Stimulated activated CD4-positive, alpha-beta T cell treated with anti-CD3 and anti-CD28 coated beads, Interleukin-1b, Interleukin-23, amount 100 ng/mL, for 24 hours (primary cell): ENCODE results near the gene CCSER2.

ENCODE experiments used
- DNase-seq, 4 experiments: peaks; one replicate each; pipeline ENCODE4 v3.0.0-alpha.2; 2020; ENCODE audit warnings: low read depth in 4 of 4, low spot score in 1 of 4

Gene CCSER2

DNA sequence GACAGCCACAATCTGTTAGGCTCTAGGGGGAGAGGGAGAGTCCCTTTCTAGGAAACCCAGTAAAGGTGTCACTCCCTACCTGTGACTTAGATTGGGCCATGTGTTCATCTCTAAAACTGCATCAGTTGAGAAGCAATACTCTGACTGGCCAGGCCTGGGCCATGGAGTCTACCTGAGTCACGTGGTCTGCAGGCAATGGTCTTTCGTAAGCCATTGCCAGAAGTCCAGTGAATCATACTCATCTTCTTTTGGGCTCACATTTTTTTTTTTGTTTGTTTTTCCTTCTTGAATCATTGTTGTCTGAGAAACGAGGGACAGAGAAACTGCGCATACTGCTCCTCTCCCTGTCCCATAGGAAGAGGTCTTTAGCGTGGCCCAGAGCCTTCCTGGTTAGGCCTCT is 215.6 kb downstream of the CCSER2 start:
- no peak for DNase-seq

DNA sequence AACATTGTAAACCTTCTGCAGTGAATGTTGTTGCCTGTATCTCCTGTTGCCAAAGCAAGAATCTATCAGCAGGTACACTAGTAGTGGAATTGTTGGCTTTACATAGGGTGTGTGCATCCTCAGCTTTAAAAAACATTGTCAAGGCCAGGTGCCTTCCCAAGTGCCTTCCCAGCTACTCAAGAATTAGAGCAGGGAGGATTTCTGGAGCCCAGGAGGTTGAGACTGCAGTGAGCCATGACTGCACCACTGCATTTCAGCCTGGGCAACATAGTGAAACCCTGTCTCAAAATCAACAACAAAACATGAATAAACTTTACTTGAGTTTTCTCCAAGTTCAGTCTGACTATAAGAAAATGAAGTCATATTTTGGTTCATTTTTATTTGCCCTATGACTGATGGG is 217.3 kb downstream of the CCSER2 start:
- no peak for DNase-seq

DNA sequence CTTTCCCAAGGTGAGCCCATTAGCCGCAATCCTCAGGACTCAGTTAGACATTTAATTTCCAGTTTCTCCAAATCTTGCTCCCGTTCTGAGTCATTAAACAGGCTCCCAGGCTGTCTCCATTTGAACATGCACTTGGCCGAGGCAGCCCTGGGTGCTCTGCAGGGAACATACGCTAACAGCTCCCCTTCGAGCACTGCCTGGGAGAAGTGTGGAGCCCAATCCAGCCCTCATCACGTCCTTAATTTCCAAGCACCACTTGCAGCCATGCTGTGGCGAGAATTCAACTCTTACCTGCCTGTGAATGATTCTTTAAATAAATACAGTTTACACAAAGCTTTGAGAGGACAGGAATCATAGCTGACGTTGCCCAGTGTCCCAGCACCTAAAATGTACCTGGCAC is 218.2 kb downstream of the CCSER2 start:
- DNase-seq = no peak

DNA sequence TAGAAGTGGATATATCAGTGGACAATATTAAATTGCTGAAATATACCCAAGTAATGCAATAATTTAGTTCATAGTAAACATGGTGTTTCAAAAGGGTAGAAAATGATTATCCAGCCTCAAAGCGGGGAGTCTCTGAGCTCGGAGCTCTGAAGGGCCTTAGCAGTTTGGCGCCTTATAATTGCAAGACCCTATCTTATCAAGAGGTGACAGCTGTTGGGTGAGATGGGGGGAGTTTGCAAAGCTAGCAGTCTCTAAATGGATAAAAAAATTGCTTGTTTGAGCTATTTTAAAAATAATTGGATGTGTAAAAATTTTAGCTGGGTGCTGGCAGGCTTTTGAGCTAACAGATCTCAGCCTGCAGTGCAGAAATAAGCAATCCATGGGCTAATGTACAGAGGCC is 219.2 kb downstream of the CCSER2 start:
- no peak for DNase-seq

DNA sequence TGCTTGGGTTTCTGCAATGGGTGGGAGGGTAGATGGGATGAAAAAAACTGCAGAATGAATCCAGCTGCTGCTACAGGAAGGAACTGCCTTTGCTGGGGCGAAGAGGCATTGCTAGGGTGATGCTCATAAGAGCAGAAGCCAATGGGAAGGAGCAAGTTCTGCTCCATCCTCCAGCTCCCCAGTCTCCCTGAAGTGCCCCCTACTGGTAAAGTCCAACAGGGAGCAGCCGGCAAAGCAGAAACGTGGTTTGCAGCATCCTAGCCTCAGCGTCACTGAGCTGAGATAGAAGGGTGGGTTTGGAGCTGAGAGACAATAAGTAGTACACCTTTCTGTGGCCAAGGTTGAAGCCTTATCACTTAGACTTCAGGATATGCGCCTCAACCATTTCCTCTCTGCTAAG is 220.5 kb downstream of the CCSER2 start:
- no peak for DNase-seq

DNA sequence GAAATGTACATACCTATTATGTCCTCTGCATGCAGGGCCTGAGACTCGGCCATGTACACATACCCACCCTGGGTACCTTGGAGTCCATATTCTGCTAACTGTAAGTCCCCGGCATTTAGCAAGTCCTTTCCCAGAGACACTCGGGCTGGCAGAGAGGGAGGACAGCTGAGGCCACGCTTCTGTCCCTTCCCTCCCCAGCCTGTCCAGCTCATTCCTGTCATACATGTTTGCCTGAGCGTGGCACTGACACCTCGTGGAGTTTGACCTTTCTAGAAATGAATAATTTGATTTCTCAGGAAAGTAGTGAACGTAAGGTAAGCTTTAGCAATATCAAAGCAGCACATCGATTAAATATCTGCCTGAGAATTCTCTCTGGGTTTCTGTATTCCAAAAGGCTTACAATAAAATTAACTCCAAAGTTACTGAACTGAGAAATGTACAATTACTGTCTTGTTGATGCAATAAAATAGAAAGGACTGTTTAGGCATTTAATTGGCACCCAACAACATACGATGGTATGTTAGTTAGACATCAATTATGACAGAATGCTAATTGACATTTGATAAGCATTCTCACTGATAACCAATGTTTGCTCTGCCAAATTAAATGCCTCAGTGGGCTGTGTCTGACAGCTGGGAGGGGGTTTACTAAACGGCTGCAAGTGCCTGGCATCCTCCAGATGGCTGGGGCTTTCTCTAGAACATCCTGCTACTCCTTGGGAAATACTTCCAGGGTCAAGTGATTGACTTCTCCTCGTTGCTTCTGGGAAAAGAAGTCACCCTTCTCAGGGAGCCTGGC is 221.2 kb downstream of the CCSER2 start:
- DNase-seq = no peak

DNA sequence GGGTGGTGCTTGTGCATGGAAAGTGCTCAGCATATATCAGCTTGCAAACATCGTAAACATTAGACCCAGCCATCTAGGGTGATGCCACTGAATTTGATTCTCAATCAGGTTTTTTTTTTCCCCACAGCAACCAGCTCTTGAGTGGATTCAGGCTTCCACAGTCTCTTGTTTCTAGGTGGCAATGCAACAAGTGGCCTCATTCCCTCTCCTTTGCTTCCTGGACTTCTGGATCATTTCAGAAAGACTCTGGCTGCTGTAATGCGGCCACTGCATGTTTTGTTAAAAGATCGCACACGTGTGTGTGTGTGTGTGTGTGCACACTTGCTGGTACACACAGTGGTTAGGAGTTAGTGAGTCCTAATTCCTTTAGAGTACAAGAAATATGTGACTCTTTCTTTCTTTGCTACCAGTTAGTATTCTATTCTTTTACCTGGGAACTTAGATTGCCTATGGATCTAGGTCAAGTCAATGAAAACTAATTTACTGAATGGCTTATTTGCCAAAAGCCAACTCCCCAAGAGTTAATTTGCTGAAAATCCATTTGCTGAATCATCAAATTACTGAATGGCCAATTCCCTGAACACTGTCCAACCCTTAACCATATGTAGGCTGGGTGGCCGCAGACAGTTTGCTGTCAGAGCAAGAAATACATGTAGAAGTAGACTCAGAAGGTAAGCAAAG is 222.5 kb downstream of the CCSER2 start:
- no peak for DNase-seq

DNA sequence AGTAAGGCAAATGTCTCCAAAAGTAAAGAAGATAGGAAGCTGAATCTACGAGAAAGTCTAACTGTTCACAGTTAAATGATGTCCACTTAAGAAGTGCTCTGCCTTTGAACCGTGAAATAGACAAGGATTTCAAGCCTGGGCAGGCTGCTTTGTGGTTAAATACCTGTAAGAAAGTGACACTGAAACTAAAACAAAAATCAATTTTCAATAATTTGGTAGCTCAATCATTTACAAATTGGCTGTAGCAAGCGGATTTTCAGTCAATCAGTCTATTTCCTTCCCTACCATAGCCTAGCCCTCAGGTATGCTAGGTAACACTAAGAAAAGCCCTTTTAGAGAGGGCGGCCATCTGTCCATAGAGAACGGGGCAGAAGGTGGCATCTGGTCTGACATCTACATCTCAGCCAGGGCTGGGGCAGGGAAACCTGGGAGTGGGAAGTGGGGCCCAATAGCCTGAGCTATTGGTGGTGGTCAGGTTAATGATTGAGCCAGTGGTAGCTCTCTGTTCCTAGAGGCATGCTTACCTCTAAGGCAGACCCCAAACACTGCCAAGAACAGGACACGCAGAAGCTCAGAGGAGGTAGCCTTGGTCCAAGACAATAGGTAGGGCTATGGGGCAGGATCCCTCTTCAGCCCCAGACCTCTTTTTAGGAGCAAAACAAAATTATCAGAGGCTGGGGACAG is 223.2 kb downstream of the CCSER2 start:
- no peak for DNase-seq

DNA sequence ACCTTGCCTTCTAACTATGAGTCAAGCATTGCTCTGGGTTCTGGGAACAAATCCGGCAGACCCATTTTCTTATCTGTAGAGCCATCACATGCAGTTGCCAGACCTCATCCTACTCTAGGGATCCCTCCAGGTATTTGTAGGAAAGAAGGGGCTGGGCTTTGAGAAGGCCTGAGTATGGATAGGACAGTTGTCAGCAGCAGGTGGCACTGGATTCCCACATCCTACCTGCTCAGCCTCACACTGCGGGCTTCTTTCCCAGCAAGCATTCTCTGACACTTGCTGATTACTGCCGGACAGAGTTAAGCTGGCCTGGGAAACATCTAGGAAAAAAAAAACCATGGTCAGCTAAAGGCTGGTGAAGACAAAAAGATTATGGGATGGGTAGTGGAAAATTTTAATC is 224.1 kb downstream of the CCSER2 start:
- no peak for DNase-seq

DNA sequence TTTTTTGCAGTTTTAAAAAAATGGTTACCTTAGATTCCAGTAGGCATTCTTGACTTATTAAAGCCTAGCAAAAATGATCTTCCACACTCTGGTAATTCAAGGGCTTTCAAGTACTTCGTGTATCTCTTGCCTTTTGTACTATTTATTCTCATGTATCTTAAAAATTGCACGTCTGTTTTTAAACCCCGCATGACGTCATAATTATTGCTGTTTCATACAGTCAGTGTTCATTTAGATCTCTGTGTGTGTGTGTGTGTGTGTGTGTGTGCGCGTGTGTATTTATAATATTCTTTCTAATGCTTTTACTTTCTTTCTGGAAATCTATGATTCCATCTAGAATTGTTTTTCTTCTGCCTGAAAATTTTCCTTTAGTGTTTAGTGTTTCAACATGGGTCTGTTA is 234.2 kb downstream of the CCSER2 start:
- DNase-seq = no peak

DNA sequence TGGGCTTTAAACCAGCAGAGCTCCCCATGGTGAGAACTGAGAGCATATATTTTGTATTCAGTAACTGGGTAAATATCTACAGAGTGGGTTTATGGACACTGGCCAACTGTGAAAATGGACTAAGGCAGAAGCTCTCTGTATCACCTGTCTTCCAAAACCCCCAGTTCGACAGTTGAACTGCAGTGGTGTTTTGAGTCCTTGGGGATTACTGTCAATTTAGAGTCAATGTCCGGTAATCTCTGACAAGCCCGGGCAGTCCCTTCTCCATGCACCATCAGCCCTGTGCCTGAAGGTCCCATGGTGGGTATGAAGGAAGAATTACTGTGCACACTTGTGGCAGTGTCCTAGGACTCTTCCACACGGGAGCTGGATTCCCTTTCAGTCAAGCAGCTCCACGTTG is 235.0 kb downstream of the CCSER2 start:
- DNase-seq = no peak

DNA sequence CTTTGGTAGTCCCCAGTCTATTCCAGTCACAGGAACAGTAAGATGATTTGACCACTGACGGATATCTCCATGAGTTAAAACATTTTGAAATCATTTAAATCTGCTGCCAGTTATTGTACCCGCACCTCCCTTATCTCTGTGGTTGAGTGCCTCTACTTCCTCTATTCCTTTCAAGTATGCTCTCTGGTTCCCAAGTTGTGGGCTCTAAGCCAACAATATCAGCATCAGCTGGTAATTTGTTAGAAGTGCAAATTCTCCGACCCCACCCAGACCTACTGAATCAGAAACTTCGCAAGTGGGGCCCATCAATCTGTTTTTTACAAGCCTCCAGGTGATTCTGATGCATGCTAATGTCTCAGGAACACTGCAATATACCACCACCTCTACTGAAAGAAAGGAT is 235.5 kb downstream of the CCSER2 start:
- DNase-seq = no peak

DNA sequence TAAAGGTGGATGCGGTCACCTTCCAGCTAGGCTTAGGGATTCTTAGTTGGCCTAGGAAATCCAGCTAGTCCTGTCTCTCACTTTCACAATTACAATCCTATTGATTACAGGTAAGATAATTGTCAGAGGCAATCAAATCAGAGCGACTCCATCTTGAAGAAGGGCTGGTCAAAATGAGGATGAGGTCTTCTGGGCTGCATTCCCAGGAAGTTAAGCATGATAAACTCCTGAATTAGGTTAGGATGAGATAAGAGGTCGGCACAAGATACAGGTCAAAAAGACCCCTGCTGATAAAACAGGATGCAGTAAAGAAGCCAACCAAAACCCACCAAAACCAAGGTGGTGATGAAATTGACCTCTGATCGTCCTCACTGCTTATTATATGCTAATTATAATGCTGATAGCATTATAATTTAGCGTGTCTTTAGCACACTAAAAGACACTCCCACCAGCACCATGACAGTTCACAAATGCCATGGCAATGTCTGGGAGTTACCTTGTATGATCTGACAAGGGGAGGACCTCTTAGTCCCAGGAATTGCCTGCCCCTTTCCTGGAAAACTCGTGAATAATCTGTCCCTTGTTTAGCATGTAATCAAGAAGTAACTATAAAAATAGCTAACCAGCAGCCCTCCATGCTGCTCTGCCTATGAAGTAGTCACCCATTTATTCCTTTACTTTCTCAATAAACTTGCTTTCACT is 237.6 kb downstream of the CCSER2 start:
- no peak for DNase-seq

DNA sequence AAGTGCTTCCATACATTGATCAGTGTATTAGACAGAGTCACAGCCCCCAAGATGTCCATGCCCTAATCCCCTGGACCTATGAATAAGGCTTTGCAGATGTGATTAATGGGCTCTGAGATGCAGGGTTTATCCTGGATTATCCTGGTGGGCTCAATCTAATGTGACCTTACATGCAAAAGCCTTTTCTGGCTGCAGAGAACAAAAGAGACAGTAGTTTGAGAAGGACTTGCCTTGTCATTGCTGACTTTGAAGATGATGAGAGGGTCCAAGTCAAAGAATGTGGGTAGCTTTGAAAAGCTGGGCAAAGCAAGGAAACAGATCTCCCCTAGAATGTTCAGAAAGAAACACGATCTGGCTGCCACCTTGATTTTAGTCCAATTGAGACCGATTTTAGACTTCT is 238.7 kb downstream of the CCSER2 start:
- no peak for DNase-seq
